Fibroblast of lung (primary cell): Measurements from ENCODE around the gene PRR15. TPM values are rescaled to one million over a fixed set of nuclear protein-coding genes. Genes with fewer than 3 reads are reported as not detected.

Experiments used
- DNase-seq, 2 donors: peaks; one replicate each; pipeline versions ENCODE4 v3.0.0 to v3.0.0-alpha.2; 2010; ENCODE audit warnings: low read depth in 2 of 2
- H2AFZ ChIP-seq: 2 replicates; pipeline ENCODE4 v1.5.1; 2012; ENCODE audit warnings: low read length, control low read depth, inconsistent platforms
- H3K27ac ChIP-seq: 2 replicates; pipeline ENCODE4 v1.5.1; 2011; ENCODE audit warnings: low read length, control low read depth; ENCODE audit not compliant: insufficient read depth
- H3K27me3 ChIP-seq: 2 replicates; pipeline ENCODE4 v1.5.1; 2011; ENCODE audit warnings: mild to moderate bottlenecking, low read length; ENCODE audit not compliant: control insufficient read depth, insufficient read depth
- H3K36me3 ChIP-seq: 2 replicates; pipeline ENCODE4 v1.5.1; 2011; ENCODE audit warnings: low read length; ENCODE audit not compliant: control insufficient read depth, insufficient read depth
- H3K4me1 ChIP-seq: 2 replicates; pipeline ENCODE4 v1.5.1; 2011; ENCODE audit warnings: low read length; ENCODE audit not compliant: control insufficient read depth, insufficient read depth; ENCODE audit errors: extremely low read depth
- H3K4me2 ChIP-seq: 2 replicates; pipeline ENCODE4 v1.5.1; 2011; ENCODE audit warnings: low read length, control low read depth; ENCODE audit not compliant: insufficient read depth; ENCODE audit errors: extremely low read depth
- H3K4me3 ChIP-seq, 4 experiments: fragments of 200-600 bp in 1 of 4; sonication (generic) in 1 of 4; replicated peaks in 1 of 4; 2 replicates each; pipeline ENCODE4 v1.5.1; 2011 to 2016; ENCODE audit warnings: low read length in 4 of 4, low read depth in 3 of 4, mild to moderate bottlenecking in 3 of 4, control low read depth in 2 of 4, inconsistent platforms in 1 of 4, mixed read lengths in 1 of 4; ENCODE audit not compliant: insufficient read depth in 1 of 4; ENCODE audit errors: control extremely low read depth in 1 of 4
- H3K79me2 ChIP-seq: 2 replicates; pipeline ENCODE4 v1.5.1; 2012; ENCODE audit warnings: mild to moderate bottlenecking, low read length, inconsistent platforms; ENCODE audit not compliant: control insufficient read depth, insufficient read depth
- H3K9ac ChIP-seq: 2 replicates; pipeline ENCODE4 v1.5.1; 2011; ENCODE audit warnings: mild to moderate bottlenecking, low read length, control low read depth; ENCODE audit not compliant: insufficient read depth
- H3K9me3 ChIP-seq: 2 replicates; pipeline ENCODE4 v1.5.1; 2012; ENCODE audit warnings: low read depth, low read length; ENCODE audit not compliant: control insufficient read depth, insufficient read depth
- H4K20me1 ChIP-seq: 2 replicates; pipeline ENCODE4 v1.5.1; 2011; ENCODE audit warnings: low read length; ENCODE audit not compliant: control insufficient read depth, insufficient read depth; ENCODE audit errors: extremely low read depth
- EZH2 ChIP-seq: IDR thresholded peaks from 2 replicates; pipeline ENCODE4 v1.5.1; 2012; ENCODE audit warnings: low read length, control low read depth, mild to moderate bottlenecking; ENCODE audit errors: missing control alignments
- polyA plus RNA-seq, 2 donors: library from polyadenylated mRNA; depleted of rRNA in 1 of 2; stranded (reverse) in 1 of 2; unstranded in 1 of 2; fragments of >200 nt; gene quantifications; 2 replicates each; pipeline ENCODE4 v1.2.1, GENCODE V29; 2011 to 2012; ENCODE audit warnings: missing spikeins in 1 of 2
- total RNA-seq: library from RNA; depleted of rRNA; stranded (reverse); fragments of >200 nt; gene quantifications from 2 replicates; pipeline ENCODE4 v1.2.1, GENCODE V29; 2014
- TF ChIP-seq, protein P1 (sequence below), 2 donors: IDR thresholded peaks in 1 of 2; conservative IDR thresholded peaks in 1 of 2; 1 replicate in 1 of 2; 2 replicates in 1 of 2; pipeline ENCODE4 v1.5.1; 2011 to 2012; ENCODE audit warnings: low read length in 2 of 2, control low read depth in 1 of 2, inconsistent platforms in 1 of 2, low read depth in 1 of 2, mild to moderate bottlenecking in 1 of 2

PRR15 gene
- total and polyA plus RNA-seq, 2 donors (not counting 1 experiment from before 2014, with no cell fraction given), result not detected

DNA sequence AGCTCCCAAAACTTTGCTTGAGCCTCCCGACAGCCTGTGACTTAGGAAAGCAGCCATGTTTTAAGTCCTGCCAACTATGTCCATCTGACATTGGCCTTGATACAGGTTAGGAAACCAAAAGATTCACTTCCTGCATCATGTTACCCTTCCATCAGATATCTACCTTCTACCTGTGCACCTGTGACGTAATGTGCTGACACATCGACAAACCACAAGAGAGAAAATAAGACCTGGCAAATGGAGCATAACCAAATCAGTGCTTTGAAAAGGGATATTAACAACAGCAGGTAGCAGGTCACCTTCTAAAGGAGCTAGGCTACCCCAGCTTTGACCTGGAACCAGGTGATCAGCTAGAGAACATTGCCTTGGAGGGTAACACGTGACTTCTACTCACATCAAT is 14.8 kb upstream of the PRR15 start:
- H3K9ac ChIP-seq, result no peak overlapping the region
- H3K4me2 ChIP-seq, result no peak overlapping the region
- no peaks in the 10 kb centered on the region for H4K20me1 ChIP-seq
- H3K36me3 ChIP-seq, result no peaks in the 10 kb centered on the region
- H3K4me1 ChIP-seq, result no peaks in the 10 kb centered on the region
- H3K9me3 ChIP-seq, result no peaks in the 10 kb centered on the region
- no peaks in the 10 kb centered on the region for H3K27me3 ChIP-seq
- H3K4me3 ChIP-seq, result no peak overlapping the region
- no peak overlapping the region for H3K27ac ChIP-seq
- TF ChIP-seq, protein P1, sequence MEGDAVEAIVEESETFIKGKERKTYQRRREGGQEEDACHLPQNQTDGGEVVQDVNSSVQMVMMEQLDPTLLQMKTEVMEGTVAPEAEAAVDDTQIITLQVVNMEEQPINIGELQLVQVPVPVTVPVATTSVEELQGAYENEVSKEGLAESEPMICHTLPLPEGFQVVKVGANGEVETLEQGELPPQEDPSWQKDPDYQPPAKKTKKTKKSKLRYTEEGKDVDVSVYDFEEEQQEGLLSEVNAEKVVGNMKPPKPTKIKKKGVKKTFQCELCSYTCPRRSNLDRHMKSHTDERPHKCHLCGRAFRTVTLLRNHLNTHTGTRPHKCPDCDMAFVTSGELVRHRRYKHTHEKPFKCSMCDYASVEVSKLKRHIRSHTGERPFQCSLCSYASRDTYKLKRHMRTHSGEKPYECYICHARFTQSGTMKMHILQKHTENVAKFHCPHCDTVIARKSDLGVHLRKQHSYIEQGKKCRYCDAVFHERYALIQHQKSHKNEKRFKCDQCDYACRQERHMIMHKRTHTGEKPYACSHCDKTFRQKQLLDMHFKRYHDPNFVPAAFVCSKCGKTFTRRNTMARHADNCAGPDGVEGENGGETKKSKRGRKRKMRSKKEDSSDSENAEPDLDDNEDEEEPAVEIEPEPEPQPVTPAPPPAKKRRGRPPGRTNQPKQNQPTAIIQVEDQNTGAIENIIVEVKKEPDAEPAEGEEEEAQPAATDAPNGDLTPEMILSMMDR (conservative IDR thresholded peaks at IDR 0.05 in 1 of 2, IDR thresholded peaks at IDR 0.05 in 1 of 2; ENCODE audit: low read depth in 1 of 2, low read length in 2 of 2), result no peak
- no peak for TF ChIP-seq EZH2
- no peaks in the 10 kb centered on the region for H3K79me2 ChIP-seq
- DNase-seq, result no peak
- H2AFZ ChIP-seq, result no peak overlapping the region

DNA sequence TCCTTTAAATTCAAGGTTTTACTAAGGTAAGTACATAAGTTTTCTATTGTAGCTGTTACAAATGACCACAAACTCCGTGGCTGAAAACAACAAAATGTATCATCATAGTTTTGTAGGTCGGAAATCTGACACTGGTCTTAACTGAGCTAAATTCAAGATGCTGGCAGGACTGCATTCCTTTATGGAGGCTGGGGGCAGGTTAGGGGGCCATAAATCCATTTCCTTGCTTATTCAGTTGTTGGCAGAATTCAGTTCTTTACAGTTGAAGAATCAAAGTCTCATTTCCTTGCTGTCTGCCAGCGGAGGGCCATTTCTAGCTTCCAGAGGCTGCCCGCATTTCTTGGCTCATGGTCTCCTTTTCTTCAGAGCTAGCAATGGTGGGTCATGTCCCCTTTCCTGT is 11.2 kb upstream of the PRR15 start:
- no peaks in the 10 kb centered on the region for H3K79me2 ChIP-seq
- no peak for DNase-seq
- no peak overlapping the region for H2AFZ ChIP-seq
- H3K4me2 ChIP-seq, result no peak overlapping the region
- no peaks in the 10 kb centered on the region for H3K9me3 ChIP-seq
- no peak for TF ChIP-seq EZH2
- TF ChIP-seq, protein P1 (conservative IDR thresholded peaks at IDR 0.05 in 1 of 2, IDR thresholded peaks at IDR 0.05 in 1 of 2; ENCODE audit: low read depth in 1 of 2, low read length in 2 of 2), result no peak
- H3K4me3 ChIP-seq, result no peak overlapping the region
- H4K20me1 ChIP-seq, result no peaks in the 10 kb centered on the region
- H3K9ac ChIP-seq, result no peak overlapping the region
- H3K27ac ChIP-seq, result no peak overlapping the region
- no peaks in the 10 kb centered on the region for H3K27me3 ChIP-seq
- H3K4me1 ChIP-seq, result no peaks in the 10 kb centered on the region
- H3K36me3 ChIP-seq, result no peaks in the 10 kb centered on the region

DNA sequence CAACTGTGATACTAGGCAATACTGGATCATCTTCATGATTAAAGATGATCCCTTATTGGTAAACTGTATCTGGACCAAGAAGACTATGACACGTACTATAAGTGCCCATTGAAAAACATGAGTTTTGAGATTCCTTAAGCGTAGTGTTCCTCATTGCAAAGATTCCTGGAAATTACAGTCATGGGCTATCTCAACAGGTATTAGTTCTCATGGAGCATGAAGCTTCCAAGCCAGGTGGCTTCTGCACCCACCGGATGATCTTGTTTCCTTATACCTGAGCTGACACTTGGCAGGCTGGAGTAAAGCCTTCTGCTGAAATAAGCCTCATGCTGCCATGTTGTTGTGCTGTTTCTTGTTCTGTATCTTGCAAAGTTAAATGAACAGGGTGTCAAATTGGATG is 8.6 kb upstream of the PRR15 start:
- H2AFZ ChIP-seq, result no peak overlapping the region
- H3K4me2 ChIP-seq, result no peak overlapping the region
- no peak overlapping the region for H3K9ac ChIP-seq
- no peak overlapping the region for H3K27ac ChIP-seq
- no peaks in the 10 kb centered on the region for H3K9me3 ChIP-seq
- H3K79me2 ChIP-seq, result no peaks in the 10 kb centered on the region
- no peak for TF ChIP-seq EZH2
- TF ChIP-seq, protein P1 (conservative IDR thresholded peaks at IDR 0.05 in 1 of 2, IDR thresholded peaks at IDR 0.05 in 1 of 2; ENCODE audit: low read depth in 1 of 2, low read length in 2 of 2), result no peak
- no peak overlapping the region for H3K4me3 ChIP-seq
- no peaks in the 10 kb centered on the region for H3K36me3 ChIP-seq
- no peaks in the 10 kb centered on the region for H3K27me3 ChIP-seq
- H4K20me1 ChIP-seq, result no peaks in the 10 kb centered on the region
- no peak for DNase-seq
- H3K4me1 ChIP-seq, result no peaks in the 10 kb centered on the region
